Activated gamma-delta T cell (primary cell): ENCODE data around the gene FAM47B.

ENCODE experiments used
- DNase-seq: peaks from one replicate; lab custom pipeline; 2025; lab: John Stamatoyannopoulos, UW
- total RNA-seq, 2 donors: gene quantifications; one replicate each; lab custom pipeline; 2026; lab: John Stamatoyannopoulos, UW

The FAM47B gene
- total RNA-seq, result 0 reads per million in 2 donors

DNA sequence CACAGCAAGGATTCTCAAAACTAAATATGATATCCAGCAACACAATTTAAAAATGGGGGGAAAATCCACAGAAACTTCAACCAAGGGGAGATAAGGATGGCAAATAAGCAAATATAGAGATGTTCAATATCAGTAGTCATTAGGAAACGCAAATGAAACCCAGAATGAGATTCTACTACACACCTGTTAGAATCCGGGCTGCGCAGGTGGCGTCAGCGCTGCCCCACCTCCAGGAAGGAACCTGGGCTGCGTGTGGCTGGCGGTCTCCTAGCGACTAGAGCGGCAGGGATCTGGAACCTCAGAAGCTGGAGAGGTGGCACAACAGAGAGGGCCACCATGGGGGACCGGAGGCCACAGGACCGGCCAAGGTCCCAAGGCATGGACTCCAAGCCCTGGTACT, at the start of gene FAM47B:
TSS of gene FAM47B (plus strand) at position 301 of the 400 bp plus-strand sequence. CDS start at position 337, 36 bp downstream.
- peak; percentile 2 for DNase-seq

DNA sequence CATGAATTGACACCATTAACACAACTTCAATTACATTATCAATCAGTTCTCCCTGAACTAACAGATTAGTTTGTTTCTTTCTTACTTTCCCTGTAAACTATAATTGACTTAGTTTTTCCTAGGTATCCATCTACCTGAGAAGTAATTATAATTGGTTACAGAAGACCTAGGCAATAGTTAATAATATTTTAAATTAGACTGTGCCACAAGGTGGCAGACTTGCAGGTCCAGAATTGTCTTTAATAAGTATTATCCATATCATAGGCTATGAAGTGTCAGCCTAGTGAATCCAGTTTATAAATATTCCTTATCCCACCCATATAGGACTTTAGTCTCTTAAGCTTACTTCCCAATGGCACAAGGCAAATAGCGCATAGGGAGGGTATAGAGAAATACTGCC, 48.9 kb upstream of the FAM47B start:
- DNase-seq, result no peak

DNA sequence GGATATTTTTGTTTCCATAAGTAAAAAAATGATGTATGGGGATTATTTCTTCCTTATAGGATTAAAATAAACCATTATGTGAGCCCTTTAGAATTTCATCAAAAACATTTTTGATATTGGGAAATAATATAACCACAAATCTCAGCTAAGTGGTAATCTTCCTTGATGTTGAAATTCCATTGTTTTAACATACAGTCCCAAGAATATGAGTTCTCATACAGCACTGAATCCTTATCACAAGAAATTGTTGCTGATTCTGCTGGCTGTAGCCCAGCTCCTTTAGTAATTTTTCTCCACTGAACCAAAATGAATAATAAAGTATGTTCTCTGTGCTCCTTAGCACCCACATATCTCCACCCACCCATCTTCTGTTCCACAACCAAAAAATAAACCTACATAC, 41.9 kb upstream of the FAM47B start:
- DNase-seq, result no peak

DNA sequence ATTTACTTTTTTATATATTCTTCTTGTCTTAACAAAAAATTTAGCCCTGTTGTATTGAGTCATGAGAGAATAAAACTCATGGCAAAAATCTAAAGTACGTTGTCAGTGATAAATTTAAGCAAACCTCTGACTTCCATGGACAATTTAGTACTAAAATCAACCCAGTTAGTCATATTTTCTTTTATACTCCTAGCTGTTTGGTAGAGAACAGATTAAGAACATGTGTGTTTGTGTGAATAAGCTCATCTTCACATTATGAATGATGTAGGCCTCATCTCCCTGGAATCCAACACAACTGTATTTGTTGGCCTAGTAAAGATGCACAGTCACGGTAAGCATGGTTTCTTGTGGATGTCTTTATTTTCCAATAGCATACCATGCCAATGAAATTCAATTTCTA, 40.8 kb upstream of the FAM47B start:
- DNase-seq, result no peak

DNA sequence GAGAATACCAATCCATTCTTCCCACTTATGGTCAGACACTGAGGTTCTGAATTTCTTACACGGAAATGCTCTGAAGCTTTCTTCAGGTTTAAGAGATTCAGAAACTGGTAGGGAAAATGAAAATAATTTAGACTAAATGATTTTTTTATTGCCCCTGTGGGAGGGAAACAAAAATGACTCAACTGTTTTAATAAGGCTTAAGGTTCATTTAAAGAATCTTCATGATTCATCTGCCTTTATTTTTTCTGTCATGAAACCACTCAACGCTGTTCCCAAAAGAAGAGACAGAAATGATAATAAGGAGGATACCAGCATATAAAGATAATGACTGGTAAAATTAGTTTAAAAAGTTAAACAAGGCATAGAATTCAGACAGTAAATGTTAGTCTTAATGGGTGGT, 39.3 kb upstream of the FAM47B start:
- DNase-seq, result no peak

DNA sequence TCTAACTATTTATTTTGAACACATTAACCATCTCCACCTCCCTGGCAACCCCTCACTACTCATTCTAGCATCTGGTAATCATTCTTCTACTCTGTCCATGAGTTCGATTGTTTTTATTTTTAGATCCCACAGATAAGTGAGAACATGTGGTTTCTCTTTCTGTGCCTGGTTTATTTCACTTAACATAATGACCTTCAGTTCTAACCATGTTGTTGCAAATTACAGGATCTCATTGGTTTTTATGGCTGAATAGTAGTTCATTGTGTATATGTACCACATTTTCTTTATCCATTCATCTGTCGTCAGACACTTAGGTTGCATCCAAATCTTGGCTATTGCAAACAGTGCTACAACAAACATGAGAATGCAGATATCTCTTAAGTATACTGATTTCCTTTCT, 33.4 kb upstream of the FAM47B start:
- no peak for DNase-seq

DNA sequence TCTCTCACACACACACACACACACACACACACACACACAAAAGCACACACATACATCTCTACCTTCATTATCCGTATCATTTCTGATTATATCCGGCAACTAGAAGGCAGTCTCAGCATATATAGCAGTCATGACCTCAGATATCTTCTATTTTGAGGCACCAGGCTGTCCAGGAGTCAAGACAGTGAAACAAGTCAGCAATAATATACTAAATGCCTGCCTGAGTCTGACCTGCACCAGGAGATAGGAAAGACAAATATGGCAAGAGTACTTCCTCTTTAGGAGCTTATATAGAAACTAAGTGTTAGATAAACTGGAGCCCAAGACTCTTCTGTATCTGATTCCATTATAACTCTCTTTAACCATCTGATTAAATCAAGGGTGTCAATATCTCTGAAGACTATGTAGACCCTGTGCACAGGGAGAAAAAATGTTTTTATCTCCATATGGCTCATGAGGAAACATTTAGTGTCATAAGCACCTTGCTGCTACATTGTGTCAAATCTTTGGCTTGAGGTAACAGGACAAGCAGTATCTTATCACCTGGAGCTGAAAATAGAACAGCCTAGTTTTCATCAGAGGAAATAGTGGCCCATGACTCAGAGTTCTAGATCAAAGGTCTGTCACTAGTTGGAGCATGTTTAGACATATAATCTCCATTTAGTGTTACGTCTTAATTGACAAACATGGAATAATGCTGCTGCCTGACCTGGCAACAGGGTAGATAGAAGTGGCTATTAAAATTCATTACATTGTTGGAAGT, 27.0 kb upstream of the FAM47B start:
- no peak for DNase-seq

DNA sequence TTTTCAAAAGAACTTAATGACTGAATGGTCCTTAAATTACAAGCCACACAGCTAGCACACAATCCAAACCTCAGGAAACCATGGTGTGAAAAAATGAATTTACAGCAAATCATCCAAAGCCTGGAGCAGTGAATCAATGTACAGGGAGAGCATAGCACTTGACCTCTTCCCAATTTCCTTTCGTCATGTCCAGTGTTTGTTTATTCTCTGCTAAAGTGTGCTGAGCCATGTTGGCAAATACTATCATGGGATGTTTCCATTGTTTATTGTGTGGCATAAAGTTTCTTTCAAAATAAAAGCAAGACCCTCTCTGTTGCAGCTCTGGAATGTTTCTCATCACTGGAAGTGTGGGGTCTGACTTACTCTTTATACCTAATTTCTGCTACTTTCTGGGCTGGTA, 25.4 kb upstream of the FAM47B start:
- no peak for DNase-seq

DNA sequence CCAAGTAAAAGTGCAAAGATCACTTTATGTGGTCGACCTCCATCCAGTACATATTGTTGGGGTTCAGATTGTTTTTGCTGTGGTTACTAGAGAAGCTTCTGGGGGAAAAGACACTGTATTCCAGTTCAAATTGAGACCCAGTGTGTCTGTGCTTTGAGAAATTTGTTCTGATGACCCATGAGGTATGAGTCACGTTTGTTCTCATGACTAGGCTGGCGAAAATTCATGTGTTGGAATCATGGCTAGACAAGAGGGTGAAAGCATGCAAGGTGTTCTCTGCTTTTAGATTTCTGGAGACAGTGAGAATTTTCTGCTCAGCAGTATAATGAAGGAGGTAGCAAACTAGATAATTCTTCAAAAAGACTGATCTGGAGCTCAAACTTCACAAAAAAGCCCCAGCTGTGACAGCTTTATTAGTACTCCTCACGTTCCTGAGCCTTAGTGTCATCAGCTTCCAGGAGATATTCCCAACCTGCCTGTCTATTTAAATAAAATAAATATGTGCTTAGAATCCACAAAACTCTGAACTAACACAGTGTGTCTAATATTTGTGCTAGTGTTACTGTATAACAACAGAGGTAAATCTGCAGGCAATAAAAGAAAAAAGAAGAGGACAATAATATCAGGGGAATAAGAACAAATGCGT, 24.4 kb upstream of the FAM47B start:
- no peak for DNase-seq

DNA sequence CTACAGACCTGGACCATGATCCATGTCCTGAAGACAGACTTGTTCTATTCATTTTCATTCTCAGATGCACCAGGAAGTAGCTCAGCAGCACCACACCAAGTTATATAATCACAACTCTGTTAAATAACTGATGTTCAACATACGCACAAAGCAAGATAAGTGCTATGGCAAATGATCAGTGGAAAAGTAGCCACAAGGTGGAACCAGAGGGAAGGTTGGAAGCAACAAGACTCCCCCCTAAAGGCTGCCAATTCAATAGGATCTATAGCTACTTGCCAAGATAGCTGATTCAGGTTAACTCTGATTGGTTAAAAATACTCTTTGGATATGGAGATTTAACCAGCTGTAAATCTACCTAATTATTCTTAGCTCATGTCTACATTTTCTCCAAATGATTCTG, 23.7 kb upstream of the FAM47B start:
- no peak for DNase-seq

DNA sequence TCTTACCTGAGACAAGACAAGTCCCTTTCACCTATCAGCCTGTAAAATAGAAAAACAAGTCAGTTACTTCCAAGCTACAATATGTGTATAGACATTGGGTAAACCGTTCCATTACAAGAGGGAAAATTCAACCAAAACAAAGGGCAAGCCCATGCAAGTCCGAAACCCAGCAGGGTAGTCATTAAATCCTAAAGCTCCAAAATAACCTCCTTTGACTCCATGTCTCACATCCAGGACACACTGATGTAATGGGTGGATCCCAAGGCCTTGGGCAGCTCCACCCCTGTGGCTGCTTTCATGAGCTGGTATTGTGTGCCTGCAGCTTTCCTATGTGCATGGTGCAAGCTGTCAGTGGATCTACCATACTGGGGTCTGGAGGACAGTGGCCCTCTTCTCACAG, 14.7 kb upstream of the FAM47B start:
- no peak for DNase-seq

DNA sequence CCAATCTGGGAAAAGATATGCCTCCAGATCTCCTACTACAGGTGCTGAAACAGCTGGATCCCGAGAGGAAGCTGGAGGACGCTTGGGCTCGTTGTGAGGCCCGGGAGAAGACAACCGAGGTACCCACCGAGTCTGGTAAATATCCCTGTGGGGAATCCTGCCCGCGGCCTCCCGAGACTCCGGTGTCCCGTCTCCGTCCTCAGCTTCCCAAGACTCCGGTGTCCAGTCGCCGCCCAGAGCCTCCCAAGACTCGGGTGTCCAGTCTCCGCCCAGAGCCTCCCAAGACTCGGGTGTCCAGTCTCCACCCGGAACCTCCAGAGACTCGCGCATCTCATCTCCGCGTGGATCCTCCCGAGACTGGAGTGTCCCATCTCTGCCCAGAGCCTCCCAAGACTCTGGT, 639 bp downstream of the FAM47B start:
- DNase-seq, result peak; percentile 5

DNA sequence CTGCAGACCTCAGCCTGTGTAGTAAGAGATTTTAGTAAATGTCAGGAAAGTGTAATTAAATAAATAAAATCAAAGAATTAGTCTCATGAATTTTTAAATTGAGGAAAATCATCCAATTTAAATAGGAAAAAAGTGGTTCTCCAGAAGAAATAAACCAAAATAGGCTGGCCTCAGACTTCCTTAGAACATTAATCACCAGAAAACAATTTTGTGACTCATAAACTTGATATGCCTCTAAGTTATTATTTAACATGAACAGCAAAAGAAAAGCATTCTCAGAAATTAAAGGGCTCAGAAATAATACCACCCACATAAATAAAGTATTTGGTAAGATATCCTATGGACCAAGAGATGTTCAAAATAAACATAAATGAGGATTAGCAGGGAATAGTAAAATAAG, 14.3 kb downstream of the FAM47B start:
- no peak for DNase-seq

DNA sequence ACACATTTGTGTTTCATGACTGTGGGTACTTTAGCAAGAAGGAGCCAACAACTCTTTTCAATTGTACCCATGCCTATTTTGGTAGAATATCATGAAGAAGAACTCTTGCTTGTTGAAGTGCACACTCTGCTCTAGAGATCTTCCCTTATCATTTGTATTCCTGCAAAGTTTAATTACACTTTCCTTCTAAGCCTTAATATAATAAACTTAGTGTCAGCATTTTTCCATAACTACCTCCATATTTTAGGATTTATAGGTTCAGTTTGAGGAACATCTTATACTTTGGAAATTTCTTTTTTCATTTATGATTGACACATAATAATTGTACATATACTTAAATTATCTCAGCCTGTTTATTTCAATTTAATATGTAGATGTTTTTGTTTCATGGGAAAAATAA, 19.1 kb downstream of the FAM47B start:
- DNase-seq, result no peak

DNA sequence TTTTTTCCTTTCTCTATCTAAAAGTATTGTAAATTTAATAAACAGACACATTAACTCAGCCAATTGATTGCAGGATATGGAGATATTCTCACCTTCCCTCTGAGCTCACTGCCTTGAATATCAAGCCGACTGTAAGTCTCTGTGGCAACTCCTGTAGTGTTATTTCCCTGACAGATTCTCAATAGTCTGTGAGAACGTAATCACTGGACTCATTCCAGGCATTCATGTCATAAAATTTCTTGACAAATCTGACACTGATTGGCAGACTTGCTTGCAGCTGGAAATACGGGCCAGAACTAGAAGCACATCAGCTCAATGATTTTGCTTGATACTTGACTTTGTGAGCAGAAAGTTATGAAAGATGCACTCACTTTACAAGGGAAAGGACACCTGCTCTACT, 29.6 kb downstream of the FAM47B start:
- no peak for DNase-seq

DNA sequence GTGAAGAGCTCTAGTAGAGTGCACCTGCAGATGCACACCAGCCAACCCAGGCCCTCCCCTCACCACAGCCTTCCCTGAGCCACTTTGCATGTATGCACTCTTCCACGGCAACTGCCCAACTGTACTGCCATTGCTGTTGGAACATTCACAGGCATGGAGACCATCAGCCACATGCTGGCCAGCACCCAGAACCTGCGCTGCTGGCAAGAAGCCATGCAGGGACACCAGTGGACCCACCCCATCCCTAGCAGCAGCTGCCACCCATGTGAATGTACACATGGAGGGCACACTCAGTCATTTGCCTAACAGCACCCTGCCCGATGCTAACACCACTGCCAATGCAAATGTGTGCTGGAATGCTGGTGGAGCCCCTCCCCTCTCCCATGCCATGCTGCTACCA, 35.6 kb downstream of the FAM47B start:
- DNase-seq, result no peak

DNA sequence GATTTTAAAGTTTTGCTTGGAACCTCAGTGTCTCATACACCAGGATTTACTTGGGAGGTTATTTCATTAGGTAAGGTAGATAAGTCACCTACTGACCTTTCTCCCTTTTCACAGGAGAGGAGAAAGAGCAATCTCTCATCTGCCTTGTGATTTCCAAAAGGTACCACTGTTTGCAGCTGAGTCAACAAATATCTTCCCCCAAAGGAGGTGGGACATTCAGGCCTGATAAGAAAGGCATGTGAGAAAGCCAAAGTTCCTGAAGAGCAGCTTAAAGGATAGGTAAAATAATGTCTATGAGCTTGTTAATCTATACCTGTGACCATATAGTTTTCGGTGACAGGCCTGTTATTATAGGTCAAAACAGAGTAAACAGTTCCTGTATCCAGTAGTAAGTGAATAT, 45.0 kb downstream of the FAM47B start:
- no peak for DNase-seq
